WTC11 (cell line): ENCODE data around the gene PLEKHG7. TPM values are rescaled to one million over a fixed set of nuclear protein-coding genes. Genes with fewer than 3 reads are reported as not detected.
A peak's percentile ranks its signal among the peaks of the same experiment; 100 is the strongest.
"Not testable (repeated sequence)": the region's sequence is repeated elsewhere in the genome, so short reads cannot be mapped to it uniquely, and the experiment has no call there.

ENCODE experiments used
- ATAC-seq: fragments of 200-7000 bp; cut with Tn5 transposase; 2 replicates; pipeline ENCODE4 v1.10.0; 2021; ENCODE audit warnings: mild to moderate bottlenecking, moderate library complexity
- CTCF ChIA-PET: fragments of 300-600 bp; sonication (Branson Sonifier 250); formaldehyde crosslinking; loops from one replicate; lab custom pipeline; 2021; ENCODE audit warnings: antibody characterized with exemption; lab: Charles Lee
- POLR2A ChIA-PET: fragments of 350-600 bp; sonication (Branson Sonifier 250); formaldehyde crosslinking; loops from one replicate; lab custom pipeline; 2021; ENCODE audit warnings: antibody characterized with exemption; lab: Charles Lee
- DNase-seq: peaks from one replicate; pipeline ENCODE4 v3.0.0; 2021; ENCODE audit warnings: low spot score
- H3K27ac Mint-ChIP-seq: 2 replicates; pipeline ENCODE4 v1.8.0; 2021; ENCODE audit warnings: mixed read lengths
- H3K27me3 Mint-ChIP-seq: 2 replicates; pipeline ENCODE4 v1.8.0; 2021; ENCODE audit warnings: low read depth, mild to moderate bottlenecking, moderate library complexity, mixed read lengths
- H3K36me3 Mint-ChIP-seq: 2 replicates; pipeline ENCODE4 v1.8.0; 2021; ENCODE audit warnings: mixed read lengths
- H3K4me1 Mint-ChIP-seq: 2 replicates; pipeline ENCODE4 v1.8.0; 2022; ENCODE audit warnings: mixed read lengths
- H3K4me3 Mint-ChIP-seq: 2 replicates; pipeline ENCODE4 v1.8.0; 2021; ENCODE audit warnings: mild to moderate bottlenecking, moderate library complexity, mixed read lengths
- H3K9me3 Mint-ChIP-seq: 2 replicates; pipeline ENCODE4 v1.8.0; 2021; ENCODE audit warnings: mixed read lengths
- CTCF ChIP-seq: fragments of 200-600 bp; IDR thresholded peaks from 2 replicates; pipeline ENCODE4 v1.8.0; 2022; ENCODE audit warnings: antibody characterized with exemption
- E2F4 ChIP-seq: sonication (generic); formaldehyde crosslinking; IDR thresholded peaks from 2 replicates; pipeline ENCODE4 v1.8.1; 2022; ENCODE audit warnings: low read depth, mild to moderate bottlenecking, moderate library complexity, missing genetic modification reagents, borderline replicate concordance
- FOXP4 ChIP-seq: sonication (generic); formaldehyde crosslinking; IDR thresholded peaks from 2 replicates; pipeline ENCODE4 v1.8.0; 2022; ENCODE audit warnings: mild to moderate bottlenecking, missing genetic modification reagents
- HMGA2 ChIP-seq: fragments of 250-450 bp; sonication (Bioruptor Pico); IDR thresholded peaks from 2 replicates; pipeline ENCODE4 v1.4.0; 2021; ENCODE audit warnings: mild to moderate bottlenecking, moderate library complexity
- MXD4 ChIP-seq: fragments of 250-450 bp; sonication (Bioruptor Pico); IDR thresholded peaks from 2 replicates; pipeline ENCODE4 v1.8.0; 2021; ENCODE audit warnings: mild to moderate bottlenecking, moderate library complexity, borderline replicate concordance
- SOX15 ChIP-seq: fragments of 250-450 bp; sonication (Bioruptor Pico); IDR thresholded peaks from 2 replicates; pipeline ENCODE4 v1.9.0; 2021; ENCODE audit warnings: mild to moderate bottlenecking
- TEAD4 ChIP-seq: sonication (generic); formaldehyde crosslinking; IDR thresholded peaks from 2 replicates; pipeline ENCODE4 v1.8.0; 2022; ENCODE audit warnings: mild to moderate bottlenecking, missing genetic modification reagents
- USF2 ChIP-seq: sonication (generic); formaldehyde crosslinking; IDR thresholded peaks from 2 replicates; pipeline ENCODE4 v1.8.1; 2023; ENCODE audit warnings: mild to moderate bottlenecking, missing genetic modification reagents, moderate library complexity
- ZNF671 ChIP-seq: fragments of 250-450 bp; sonication (Bioruptor Pico); IDR thresholded peaks from 2 replicates; pipeline ENCODE4 v1.8.0; 2021; ENCODE audit warnings: mild to moderate bottlenecking
- total RNA-seq: library from RNA; stranded (reverse); gene quantifications from 3 replicates; pipeline ENCODE4 v1.2.3, GENCODE V29; 2021
- TF ChIP-seq, protein P1 (sequence below): sonication (generic); formaldehyde crosslinking; IDR thresholded peaks from 2 replicates; pipeline ENCODE4 v1.8.1; 2022; ENCODE audit warnings: low read depth, missing genetic modification reagents, borderline replicate concordance
- TF ChIP-seq, protein P2 (sequence below): fragments of 250-450 bp; sonication (Bioruptor Pico); IDR thresholded peaks from 2 replicates; pipeline ENCODE4 v1.9.0; 2021; ENCODE audit warnings: mild to moderate bottlenecking, borderline replicate concordance

The PLEKHG7 gene
- total RNA-seq, 1 experiment from 2014 or later: not detected

GRCh38 chr12:92784797-92785562 lies 82.2 kb downstream of the PLEKHG7 start:
- no peak for DNase-seq
- Mint-ChIP-seq H3K36me3 (peaks cover 8% of the 10 kb centered on the region), H3K4me1 (peaks cover 4% of the 10 kb centered on the region; the same call in 1 of the 2 replicates), H3K27me3 (no peaks in the 10 kb centered on the region), H3K27ac (no peak overlapping the region)
- CTCF ChIA-PET: interaction anchor here (0.6 to 1.4 kb wide), 4 partner anchors 32 to 202 kb away, joined by 3 to 6 read pairs (median 4); no protein-coding TSS in a partner anchor
- TF ChIP-seq MXD4: no peak
- TF ChIP-seq CTCF: peak; percentile 23; the same call in 1 of the 2 replicates
- TF ChIP-seq E2F4 (CRISPR knock-in tag): no peak
- no peak for TF ChIP-seq TEAD4 (CRISPR knock-in tag)
- TF ChIP-seq, all 79 proteins: peak for 1
- ATAC-seq: peak; percentile 100
- POLR2A ChIA-PET: no interaction called here
- Mint-ChIP-seq H3K4me3 (no peak overlapping the region), H3K9me3 (peaks cover 3% of the 10 kb centered on the region)

DNA sequence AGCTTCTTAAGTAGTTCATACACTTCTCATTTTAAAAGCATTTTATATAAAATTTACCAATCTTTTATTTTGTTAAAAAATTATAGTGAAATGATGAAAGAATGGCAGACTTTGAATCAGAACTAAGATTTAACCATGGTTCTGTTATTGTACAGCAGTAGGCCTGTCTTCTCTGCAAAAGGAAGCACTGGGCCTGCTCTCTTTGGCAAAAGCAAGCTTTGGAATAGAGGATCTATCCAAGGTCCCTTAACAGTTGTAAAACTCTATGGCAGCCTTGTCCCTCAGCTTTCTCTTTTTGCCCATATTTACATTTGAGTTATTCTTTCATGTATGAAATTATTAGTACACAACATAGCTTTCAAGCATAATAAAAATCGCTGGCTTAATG lies 82.8 kb downstream of the PLEKHG7 start:
- no peak for DNase-seq
- no peak for TF ChIP-seq USF2
- Mint-ChIP-seq H3K4me1 (peaks cover 4% of the 10 kb centered on the region; the same call in 1 of the 2 replicates), H3K9me3 (peaks cover 8% of the 10 kb centered on the region), H3K36me3 (peaks cover 12% of the 10 kb centered on the region), H3K4me3 (no peak overlapping the region), H3K27me3 (no peaks in the 10 kb centered on the region), H3K27ac (no peak overlapping the region)
- ChIA-PET POLR2A (no interaction called here), CTCF (interaction anchor here (0.6 to 1.4 kb wide), 4 partner anchors 32 to 202 kb away, joined by 3 to 6 read pairs (median 4); no protein-coding TSS in a partner anchor)
- no peak for ATAC-seq

DNA sequence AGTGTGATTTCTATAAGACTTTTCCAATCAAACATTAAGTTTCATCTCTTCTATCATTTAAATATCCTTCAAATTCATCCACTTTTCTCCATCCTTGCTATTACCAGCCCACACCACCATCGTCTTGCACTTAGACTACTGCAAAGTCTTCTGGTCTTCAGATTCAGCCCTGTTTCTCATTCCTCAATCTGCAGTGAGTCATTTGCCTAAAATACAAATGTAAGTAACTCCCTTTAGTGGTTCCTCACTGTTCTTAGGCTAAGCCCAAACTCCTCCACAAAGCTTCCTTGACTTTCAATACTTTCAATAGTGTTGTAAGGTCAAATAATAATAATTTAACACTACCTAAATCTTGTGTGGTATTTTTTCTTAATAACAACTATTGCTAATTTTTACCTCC lies 83.3 kb downstream of the PLEKHG7 start:
- no peak for DNase-seq
- POLR2A ChIA-PET: no interaction called here
- peaks cover 16% of the 10 kb centered on the region for H3K36me3 Mint-ChIP-seq

GRCh38 chr12:92794356-92794755 lies 91.6 kb downstream of the PLEKHG7 start:
- H3K27me3 Mint-ChIP-seq, POLR2A ChIA-PET, CTCF ChIA-PET, H3K4me3 Mint-ChIP-seq, ATAC-seq, DNase-seq, H3K4me1 Mint-ChIP-seq, H3K27ac Mint-ChIP-seq: not testable (repeated sequence)
- peaks cover 28% of the 10 kb centered on the region for H3K9me3 Mint-ChIP-seq
- H3K36me3 Mint-ChIP-seq: peaks cover 49% of the 10 kb centered on the region

More for the DNA sequence above, 83.3 kb downstream of the PLEKHG7 start:
- H3K4me3 Mint-ChIP-seq: no peak overlapping the region
- CTCF ChIA-PET: interaction anchor here (0.6 to 1.4 kb wide), 4 partner anchors 31 to 201 kb away, joined by 3 to 6 read pairs (median 4); no protein-coding TSS in a partner anchor
- H3K4me1 Mint-ChIP-seq: peaks cover 4% of the 10 kb centered on the region; the same call in 1 of the 2 replicates
- no peak for TF ChIP-seq TEAD4 (CRISPR knock-in tag)
- no peak for TF ChIP-seq SOX15 (CRISPR knock-in tag)
- TF ChIP-seq ZNF671 (CRISPR knock-in tag): no peak
- H3K27ac Mint-ChIP-seq: no peak overlapping the region
- no peak for ATAC-seq
- peaks cover 13% of the 10 kb centered on the region for H3K9me3 Mint-ChIP-seq
- H3K27me3 Mint-ChIP-seq: no peaks in the 10 kb centered on the region

DNA sequence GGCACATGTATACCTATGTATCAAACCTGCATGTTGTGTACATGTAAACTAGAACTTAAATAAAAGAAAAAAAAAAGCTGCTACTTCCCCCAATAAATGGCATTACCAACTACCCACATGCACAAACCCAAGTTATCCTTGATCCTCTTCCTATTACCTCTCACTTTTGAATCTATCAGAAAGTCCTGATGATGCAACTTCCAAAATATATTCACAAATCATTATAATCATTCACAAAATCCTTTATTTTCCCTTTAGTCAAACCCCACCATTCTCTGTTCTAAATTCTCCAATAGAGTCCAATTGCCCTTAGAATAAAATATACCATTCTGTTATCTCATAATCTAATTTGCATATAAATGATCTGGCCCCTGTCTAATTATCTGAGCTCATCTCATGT lies 92.0 kb downstream of the PLEKHG7 start:
- ATAC-seq: no peak
- ChIA-PET POLR2A (no interaction called here), CTCF (interaction anchor here (1.1 kb wide), 1 partner anchor 303 kb away, joined by 3 read pairs; no protein-coding TSS in a partner anchor)
- no peaks in the 10 kb centered on the region for H3K4me1 Mint-ChIP-seq
- H3K9me3 Mint-ChIP-seq: peaks cover 27% of the 10 kb centered on the region
- no peak overlapping the region for H3K4me3 Mint-ChIP-seq
- peaks cover 44% of the 10 kb centered on the region for H3K36me3 Mint-ChIP-seq
- no peaks in the 10 kb centered on the region for H3K27me3 Mint-ChIP-seq
- no peak overlapping the region for H3K27ac Mint-ChIP-seq
- no peak for DNase-seq
- TF ChIP-seq, protein P1, sequence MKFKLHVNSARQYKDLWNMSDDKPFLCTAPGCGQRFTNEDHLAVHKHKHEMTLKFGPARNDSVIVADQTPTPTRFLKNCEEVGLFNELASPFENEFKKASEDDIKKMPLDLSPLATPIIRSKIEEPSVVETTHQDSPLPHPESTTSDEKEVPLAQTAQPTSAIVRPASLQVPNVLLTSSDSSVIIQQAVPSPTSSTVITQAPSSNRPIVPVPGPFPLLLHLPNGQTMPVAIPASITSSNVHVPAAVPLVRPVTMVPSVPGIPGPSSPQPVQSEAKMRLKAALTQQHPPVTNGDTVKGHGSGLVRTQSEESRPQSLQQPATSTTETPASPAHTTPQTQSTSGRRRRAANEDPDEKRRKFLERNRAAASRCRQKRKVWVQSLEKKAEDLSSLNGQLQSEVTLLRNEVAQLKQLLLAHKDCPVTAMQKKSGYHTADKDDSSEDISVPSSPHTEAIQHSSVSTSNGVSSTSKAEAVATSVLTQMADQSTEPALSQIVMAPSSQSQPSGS (CRISPR knock-in tag): no peak
- TF ChIP-seq FOXP4 (CRISPR knock-in tag): no peak
- TF ChIP-seq, protein P2, sequence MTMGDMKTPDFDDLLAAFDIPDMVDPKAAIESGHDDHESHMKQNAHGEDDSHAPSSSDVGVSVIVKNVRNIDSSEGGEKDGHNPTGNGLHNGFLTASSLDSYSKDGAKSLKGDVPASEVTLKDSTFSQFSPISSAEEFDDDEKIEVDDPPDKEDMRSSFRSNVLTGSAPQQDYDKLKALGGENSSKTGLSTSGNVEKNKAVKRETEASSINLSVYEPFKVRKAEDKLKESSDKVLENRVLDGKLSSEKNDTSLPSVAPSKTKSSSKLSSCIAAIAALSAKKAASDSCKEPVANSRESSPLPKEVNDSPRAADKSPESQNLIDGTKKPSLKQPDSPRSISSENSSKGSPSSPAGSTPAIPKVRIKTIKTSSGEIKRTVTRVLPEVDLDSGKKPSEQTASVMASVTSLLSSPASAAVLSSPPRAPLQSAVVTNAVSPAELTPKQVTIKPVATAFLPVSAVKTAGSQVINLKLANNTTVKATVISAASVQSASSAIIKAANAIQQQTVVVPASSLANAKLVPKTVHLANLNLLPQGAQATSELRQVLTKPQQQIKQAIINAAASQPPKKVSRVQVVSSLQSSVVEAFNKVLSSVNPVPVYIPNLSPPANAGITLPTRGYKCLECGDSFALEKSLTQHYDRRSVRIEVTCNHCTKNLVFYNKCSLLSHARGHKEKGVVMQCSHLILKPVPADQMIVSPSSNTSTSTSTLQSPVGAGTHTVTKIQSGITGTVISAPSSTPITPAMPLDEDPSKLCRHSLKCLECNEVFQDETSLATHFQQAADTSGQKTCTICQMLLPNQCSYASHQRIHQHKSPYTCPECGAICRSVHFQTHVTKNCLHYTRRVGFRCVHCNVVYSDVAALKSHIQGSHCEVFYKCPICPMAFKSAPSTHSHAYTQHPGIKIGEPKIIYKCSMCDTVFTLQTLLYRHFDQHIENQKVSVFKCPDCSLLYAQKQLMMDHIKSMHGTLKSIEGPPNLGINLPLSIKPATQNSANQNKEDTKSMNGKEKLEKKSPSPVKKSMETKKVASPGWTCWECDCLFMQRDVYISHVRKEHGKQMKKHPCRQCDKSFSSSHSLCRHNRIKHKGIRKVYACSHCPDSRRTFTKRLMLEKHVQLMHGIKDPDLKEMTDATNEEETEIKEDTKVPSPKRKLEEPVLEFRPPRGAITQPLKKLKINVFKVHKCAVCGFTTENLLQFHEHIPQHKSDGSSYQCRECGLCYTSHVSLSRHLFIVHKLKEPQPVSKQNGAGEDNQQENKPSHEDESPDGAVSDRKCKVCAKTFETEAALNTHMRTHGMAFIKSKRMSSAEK (CRISPR knock-in tag): no peak
- no peak for TF ChIP-seq HMGA2
